ENCODE measurements around the gene GPR160.

- no peak for TF ChIP-seq CTCF (IDR thresholded peaks at IDR 0.05 in 2 of 3, conservative IDR thresholded peaks at IDR 0.05 in 1 of 3; ENCODE audit: borderline replicate concordance in 1 of 3, insufficient read depth in 1 of 3, low read depth in 2 of 3, low read length in 2 of 3)
- no peak for TF ChIP-seq REST (IDR thresholded peaks at IDR 0.05; ENCODE audit: low read depth)
- TF ChIP-seq POLR2AphosphoS5 (IDR thresholded peaks at IDR 0.05; ENCODE audit: low read depth, low read length): no peak
Measured at GRCh38 chr3:170102431-170102830, 64.6 kb downstream of the GPR160 start.
